ENCODE results near the gene FBXO48.

Gene FBXO48

GRCh38 chr2:68458981-68459380, 8.1 kb downstream of the FBXO48 start:
- no peak overlapping the region for H3K4me2 ChIP-seq (ENCODE audit: low read depth, low read length, poor library complexity, severe bottlenecking)
- no peak overlapping the region for H2AFZ ChIP-seq (ENCODE audit: low read length)
- H3F3A ChIP-seq (ENCODE audit: low read depth) = no peaks in the 10 kb centered on the region
- no peaks in the 10 kb centered on the region for H3K9me3 ChIP-seq (ENCODE audit: insufficient read depth, low read depth, low read length)
- no peaks in the 10 kb centered on the region for H3K79me2 ChIP-seq (ENCODE audit: insufficient read depth, low read length)
- H3K9me2 ChIP-seq (replicated peaks; ENCODE audit: low read depth, low read length) = no peaks in the 10 kb centered on the region
- H3K36me3 ChIP-seq (ENCODE audit: insufficient read depth, low read length) = no peaks in the 10 kb centered on the region
- peaks cover 4% of the 10 kb centered on the region for H3K4me1 ChIP-seq (ENCODE audit: insufficient read depth, low read length, poor library complexity, severe bottlenecking)
- TF ChIP-seq, protein P1, sequence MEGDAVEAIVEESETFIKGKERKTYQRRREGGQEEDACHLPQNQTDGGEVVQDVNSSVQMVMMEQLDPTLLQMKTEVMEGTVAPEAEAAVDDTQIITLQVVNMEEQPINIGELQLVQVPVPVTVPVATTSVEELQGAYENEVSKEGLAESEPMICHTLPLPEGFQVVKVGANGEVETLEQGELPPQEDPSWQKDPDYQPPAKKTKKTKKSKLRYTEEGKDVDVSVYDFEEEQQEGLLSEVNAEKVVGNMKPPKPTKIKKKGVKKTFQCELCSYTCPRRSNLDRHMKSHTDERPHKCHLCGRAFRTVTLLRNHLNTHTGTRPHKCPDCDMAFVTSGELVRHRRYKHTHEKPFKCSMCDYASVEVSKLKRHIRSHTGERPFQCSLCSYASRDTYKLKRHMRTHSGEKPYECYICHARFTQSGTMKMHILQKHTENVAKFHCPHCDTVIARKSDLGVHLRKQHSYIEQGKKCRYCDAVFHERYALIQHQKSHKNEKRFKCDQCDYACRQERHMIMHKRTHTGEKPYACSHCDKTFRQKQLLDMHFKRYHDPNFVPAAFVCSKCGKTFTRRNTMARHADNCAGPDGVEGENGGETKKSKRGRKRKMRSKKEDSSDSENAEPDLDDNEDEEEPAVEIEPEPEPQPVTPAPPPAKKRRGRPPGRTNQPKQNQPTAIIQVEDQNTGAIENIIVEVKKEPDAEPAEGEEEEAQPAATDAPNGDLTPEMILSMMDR (conservative IDR thresholded peaks at IDR 0.05; ENCODE audit: low read length) = no peak
- TF ChIP-seq EZH2phosphoT487 (IDR thresholded peaks at IDR 0.05; ENCODE audit: borderline replicate concordance) = no peak
- H3K27me3 ChIP-seq (ENCODE audit: insufficient read depth, low read length, poor library complexity, severe bottlenecking) = no peaks in the 10 kb centered on the region
- no peak overlapping the region for H3K4me3 ChIP-seq (ENCODE audit: low read length, poor library complexity, severe bottlenecking)
- H3K9ac ChIP-seq (ENCODE audit: low read depth, low read length, poor library complexity, severe bottlenecking) = no peak overlapping the region
- H4K20me1 ChIP-seq (ENCODE audit: insufficient read depth, low read length, poor library complexity, severe bottlenecking) = no peaks in the 10 kb centered on the region

GRCh38 chr2:68456198-68456597, 10.9 kb downstream of the FBXO48 start:
- Histone ChIP-seq H3K79me2 (ENCODE audit: insufficient read depth, low read length) (no peaks in the 10 kb centered on the region), H3K9me3 (ENCODE audit: insufficient read depth, low read depth, low read length) (no peaks in the 10 kb centered on the region), H3F3A (ENCODE audit: low read depth) (peaks cover 5% of the 10 kb centered on the region; the same call in 1 of the 2 replicates), H3K9ac (ENCODE audit: low read depth, low read length, poor library complexity, severe bottlenecking) (no peak overlapping the region), H3K4me2 (ENCODE audit: low read depth, low read length, poor library complexity, severe bottlenecking) (no peak overlapping the region), H3K4me1 (ENCODE audit: insufficient read depth, low read length, poor library complexity, severe bottlenecking) (peaks cover 16% of the 10 kb centered on the region), H3K27me3 (ENCODE audit: insufficient read depth, low read length, poor library complexity, severe bottlenecking) (no peaks in the 10 kb centered on the region), H2AFZ (ENCODE audit: low read length) (no peak overlapping the region), H3K36me3 (ENCODE audit: insufficient read depth, low read length) (no peaks in the 10 kb centered on the region), H3K9me2 (replicated peaks; ENCODE audit: low read depth, low read length) (no peaks in the 10 kb centered on the region), H3K4me3 (ENCODE audit: low read length, poor library complexity, severe bottlenecking) (no peak overlapping the region), H4K20me1 (ENCODE audit: insufficient read depth, low read length, poor library complexity, severe bottlenecking) (no peaks in the 10 kb centered on the region)
- no peak for TF ChIP-seq EZH2phosphoT487 (IDR thresholded peaks at IDR 0.05; ENCODE audit: borderline replicate concordance)
- TF ChIP-seq, protein P1 (conservative IDR thresholded peaks at IDR 0.05; ENCODE audit: low read length) = no peak

DNA sequence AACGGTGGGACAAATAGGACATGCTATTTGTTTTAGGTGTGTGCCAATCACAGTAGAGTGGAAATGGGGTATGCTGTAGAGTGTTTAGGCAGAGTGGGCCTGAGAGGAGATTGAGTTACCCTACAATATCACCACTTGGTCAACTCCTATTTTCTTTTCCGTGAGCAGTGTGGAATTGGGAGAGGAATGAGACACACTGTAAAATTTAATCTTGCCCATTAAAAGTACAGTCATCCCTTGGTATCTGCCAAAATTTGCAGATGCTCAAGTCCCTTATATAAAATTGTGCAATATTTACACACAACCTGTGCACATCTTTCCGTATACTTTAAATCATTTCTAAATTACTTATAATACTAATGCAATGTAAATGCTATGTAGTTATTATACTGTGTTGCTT, 12.4 kb downstream of the FBXO48 start:
- TF ChIP-seq EZH2phosphoT487 (IDR thresholded peaks at IDR 0.05; ENCODE audit: borderline replicate concordance) = no peak
- TF ChIP-seq, protein P1 (conservative IDR thresholded peaks at IDR 0.05; ENCODE audit: low read length) = no peak
- Histone ChIP-seq H4K20me1 (ENCODE audit: insufficient read depth, low read length, poor library complexity, severe bottlenecking) (no peaks in the 10 kb centered on the region), H3K9ac (ENCODE audit: low read depth, low read length, poor library complexity, severe bottlenecking) (no peak overlapping the region), H2AFZ (ENCODE audit: low read length) (0 out of 2 replicates have a peak overlapping the region, but pooled peaks have one; percentile 85), H3K9me2 (replicated peaks; ENCODE audit: low read depth, low read length) (no peaks in the 10 kb centered on the region), H3K4me3 (ENCODE audit: low read length, poor library complexity, severe bottlenecking) (no peak overlapping the region), H3K27me3 (ENCODE audit: insufficient read depth, low read length, poor library complexity, severe bottlenecking) (no peaks in the 10 kb centered on the region), H3K9me3 (ENCODE audit: insufficient read depth, low read depth, low read length) (no peaks in the 10 kb centered on the region), H3F3A (ENCODE audit: low read depth) (peaks cover 5% of the 10 kb centered on the region; the same call in 1 of the 2 replicates), H3K4me1 (ENCODE audit: insufficient read depth, low read length, poor library complexity, severe bottlenecking) (peaks cover 16% of the 10 kb centered on the region), H3K79me2 (ENCODE audit: insufficient read depth, low read length) (no peaks in the 10 kb centered on the region), H3K4me2 (ENCODE audit: low read depth, low read length, poor library complexity, severe bottlenecking) (no peak overlapping the region), H3K36me3 (ENCODE audit: insufficient read depth, low read length) (no peaks in the 10 kb centered on the region)
